CD14-positive monocyte (primary cell): ENCODE results near the gene BRF1. TPM values are rescaled to one million over a fixed set of nuclear protein-coding genes. Genes with fewer than 3 reads are reported as not detected.
A peak's percentile ranks its signal among the peaks of the same experiment; 100 is the strongest.

Source experiments
- DNase-seq, 3 donors: peaks; one replicate each; pipeline ENCODE4 v3.0.0-alpha.2; 2011 to 2022
- H2AFZ ChIP-seq: 2 replicates; pipeline ENCODE4 v1.6.0; 2012; ENCODE audit warnings: mild to moderate bottlenecking, low read depth, low read length, inconsistent platforms; ENCODE audit not compliant: insufficient read depth, poor library complexity, severe bottlenecking
- H3K27ac ChIP-seq, 2 donors: 1 replicate in 1 of 2; 2 replicates in 1 of 2; pipeline ENCODE4 v1.5.1; 2012 to 2013; ENCODE audit warnings: low read length in 2 of 2, control low read depth in 1 of 2, inconsistent platforms in 1 of 2, low read depth in 1 of 2, mild to moderate bottlenecking in 1 of 2
- H3K27me3 ChIP-seq, 2 donors: one replicate each; pipeline versions ENCODE4 v1.6.0 to v1.6.1; 2011 to 2013; ENCODE audit warnings: low read length in 2 of 2; ENCODE audit not compliant: control insufficient read depth in 2 of 2, insufficient read depth in 2 of 2
- H3K36me3 ChIP-seq, 2 donors: replicated peaks in 1 of 2; 1 replicate in 1 of 2; 2 replicates in 1 of 2; pipeline versions ENCODE4 v1.5.1 to v1.6.1; 2012 to 2013; ENCODE audit warnings: low read length in 2 of 2, control low read depth in 1 of 2, inconsistent platforms in 1 of 2, mild to moderate bottlenecking in 1 of 2; ENCODE audit not compliant: insufficient read depth in 2 of 2, control insufficient read depth in 1 of 2
- H3K4me1 ChIP-seq, 2 donors: 1 replicate in 1 of 2; 2 replicates in 1 of 2; pipeline versions ENCODE4 v1.5.1 to v1.6.1; 2012 to 2013; ENCODE audit warnings: low read length in 2 of 2, control low read depth in 1 of 2, inconsistent platforms in 1 of 2, mild to moderate bottlenecking in 1 of 2, moderate library complexity in 1 of 2; ENCODE audit not compliant: insufficient read depth in 2 of 2, control insufficient read depth in 1 of 2
- H3K4me2 ChIP-seq: replicated peaks from 2 replicates; pipeline ENCODE3; 2012; ENCODE audit warnings: low read length, moderate library complexity, mild to moderate bottlenecking; ENCODE audit not compliant: poor library complexity, severe bottlenecking; ENCODE audit errors: extremely low read depth
- H3K4me3 ChIP-seq, 3 experiments: fragments of 200-600 bp in 1 of 3; sonication (generic) in 1 of 3; replicated peaks in 1 of 3; 1 replicate in 2 of 3; 2 replicates in 1 of 3; pipeline ENCODE4 v1.5.1; 2011 to 2013; ENCODE audit warnings: low read length in 3 of 3, mild to moderate bottlenecking in 3 of 3, control low read depth in 2 of 3, low read depth in 2 of 3, inconsistent platforms in 1 of 3, moderate library complexity in 1 of 3
- H3K79me2 ChIP-seq: 2 replicates; pipeline ENCODE4 v1.6.0; 2012; ENCODE audit warnings: mild to moderate bottlenecking, control low read depth, inconsistent platforms, low read length, moderate library complexity; ENCODE audit not compliant: insufficient read depth
- H3K9ac ChIP-seq: 2 replicates; pipeline ENCODE4 v1.6.0; 2017; ENCODE audit warnings: low read length, mild to moderate bottlenecking; ENCODE audit not compliant: insufficient read depth, poor library complexity, severe bottlenecking
- H3K9me3 ChIP-seq, 2 donors: replicated peaks in 1 of 2; 1 replicate in 1 of 2; 2 replicates in 1 of 2; pipeline versions ENCODE4 v1.5.1 to v1.6.1; 2012 to 2013; ENCODE audit warnings: low read length in 2 of 2, control low read depth in 1 of 2; ENCODE audit not compliant: control insufficient read depth in 1 of 2, insufficient read depth in 1 of 2
- H4K20me1 ChIP-seq: 2 replicates; pipeline ENCODE4 v1.6.0; 2012; ENCODE audit warnings: mild to moderate bottlenecking, low read length, control low read depth, moderate library complexity; ENCODE audit not compliant: insufficient read depth
- H3K27ac Mint-ChIP-seq, 7 donors: one replicate each; pipeline ENCODE4 v1.8.0; 2020; ENCODE audit warnings: mild to moderate bottlenecking in 7 of 7, mixed read lengths in 7 of 7, moderate library complexity in 6 of 7, inconsistent platforms in 2 of 7
- H3K27me3 Mint-ChIP-seq, 3 donors: one replicate each; pipeline ENCODE4 v1.8.0; 2021 to 2022; ENCODE audit warnings: low read depth in 3 of 3, mild to moderate bottlenecking in 3 of 3, mixed read lengths in 3 of 3, moderate library complexity in 3 of 3, inconsistent platforms in 1 of 3
- H3K36me3 Mint-ChIP-seq, 2 donors: one replicate each; pipeline ENCODE4 v1.8.0; 2020; ENCODE audit warnings: mixed read lengths in 2 of 2, inconsistent platforms in 1 of 2, mild to moderate bottlenecking in 1 of 2
- H3K4me1 Mint-ChIP-seq: one replicate; pipeline ENCODE4 v1.8.0; 2020; ENCODE audit warnings: mild to moderate bottlenecking, mixed read lengths
- H3K4me3 Mint-ChIP-seq, 2 donors: one replicate each; pipeline ENCODE4 v1.8.0; 2020; ENCODE audit warnings: mild to moderate bottlenecking in 2 of 2, mixed read lengths in 2 of 2, moderate library complexity in 1 of 2
- H3K9me3 Mint-ChIP-seq, 7 donors: one replicate each; pipeline ENCODE4 v1.8.0; 2020 to 2022; ENCODE audit warnings: mixed read lengths in 7 of 7, mild to moderate bottlenecking in 6 of 7, moderate library complexity in 6 of 7, inconsistent platforms in 2 of 7
- CTCF ChIP-seq: fragments of 200-600 bp; IDR thresholded peaks from one replicate; pipeline ENCODE4 v1.8.0; 2022; ENCODE audit warnings: antibody characterized with exemption, mild to moderate bottlenecking
- whole genome bisulfite sequencing: methylation state at CpG from one replicate; pipeline ENCODE4 v1.1.5; 2013; ENCODE audit warnings: missing lambda C conversion rate; ENCODE audit not compliant: insufficient coverage; 5-methylcytosine and 5-hydroxymethylcytosine counted together
- intact Hi-C, 2 donors: fragments of 100-400 bp; cut with micrococcal nuclease; formaldehyde crosslinking; loops; one replicate each; pipeline versions ENCODE4 v1.15.0 to v1.15.1; 2023
- polyA plus RNA-seq, 3 donors: library from polyadenylated mRNA; depleted of rRNA in 1 of 3; unstranded in 2 of 3; stranded (reverse) in 1 of 3; fragments of 300-500 nt in 2 of 3; fragments of >200 nt in 1 of 3; fragmentation: Illumina TruSeq in 2 of 3; gene quantifications; 1 replicate in 2 of 3; 2 replicates in 1 of 3; pipeline ENCODE4 v1.2.3, GENCODE V29; 2012 to 2021

BRF1 gene
- polyA plus RNA-seq, 3 donors, result 2.3 to 20.5 (median 2.5) TPM

GRCh38 chr14:105251920-105252319, 48.9 kb downstream of the BRF1 start:
- no peak overlapping the region for H2AFZ ChIP-seq
- no peak overlapping the region for H3K4me3 ChIP-seq
- TF ChIP-seq CTCF, result no peak
- H3K27ac ChIP-seq, result no peak overlapping the region
- Mint-ChIP-seq H3K27ac (no peak overlapping the region), H3K36me3 (peaks cover 44 to 58% of the 10 kb centered on the region in 2 donors), H3K9me3 (peaks cover 0 to 2% (median 0%) of the 10 kb centered on the region in 7 donors), H3K4me3 (no peak overlapping the region), H3K27me3 (peaks cover 0 to 1% (median 0%) of the 10 kb centered on the region in 3 donors), H3K4me1 (peaks cover 27% of the 10 kb centered on the region)
- peaks cover 17 to 22% of the 10 kb centered on the region in 2 donors for H3K4me1 ChIP-seq
- no peak for DNase-seq
- no peak overlapping the region for H3K9ac ChIP-seq
- WGBS, result 98% methylated on average over 6 of the region's 6 CpGs
- no peak overlapping the region for H3K4me2 ChIP-seq
- intact Hi-C loops, result no loop called here
- H3K27me3 ChIP-seq, result no peaks in the 10 kb centered on the region
- peaks cover 16% of the 10 kb centered on the region for H3K79me2 ChIP-seq
- peaks cover 40 to 59% of the 10 kb centered on the region in 2 donors for H3K36me3 ChIP-seq
- H4K20me1 ChIP-seq, result peaks cover 10% of the 10 kb centered on the region
- no peaks in the 10 kb centered on the region for H3K9me3 ChIP-seq

GRCh38 chr14:105250986-105251385, 49.8 kb downstream of the BRF1 start:
- H3K79me2 ChIP-seq, result peaks cover 17% of the 10 kb centered on the region
- peaks cover 0 to 2% (median 0%) of the 10 kb centered on the region in 7 donors for H3K9me3 Mint-ChIP-seq
- H3K27ac ChIP-seq, result no peak overlapping the region
- no peak overlapping the region for H3K4me3 Mint-ChIP-seq
- H3K36me3 Mint-ChIP-seq, result peaks cover 43 to 56% of the 10 kb centered on the region in 2 donors
- H3K36me3 ChIP-seq, result peaks cover 34 to 50% of the 10 kb centered on the region in 2 donors
- H3K9ac ChIP-seq, result no peak overlapping the region
- H4K20me1 ChIP-seq, result peaks cover 12% of the 10 kb centered on the region
- H3K9me3 ChIP-seq, result no peaks in the 10 kb centered on the region
- intact Hi-C loops, result no loop called here
- H3K4me1 ChIP-seq, result peaks cover 17 to 22% of the 10 kb centered on the region in 2 donors
- H3K27me3 ChIP-seq, result no peaks in the 10 kb centered on the region
- peak overlapping the region in 2 of 7 donors; percentile 16 to 48 for H3K27ac Mint-ChIP-seq
- peaks cover 27% of the 10 kb centered on the region for H3K4me1 Mint-ChIP-seq
- 86% methylated on average over 1 of the region's 4 CpGs for WGBS
- no peak overlapping the region for H3K4me2 ChIP-seq
- TF ChIP-seq CTCF, result no peak
- H3K27me3 Mint-ChIP-seq, result peaks cover 0 to 1% (median 0%) of the 10 kb centered on the region in 3 donors
- no peak overlapping the region for H3K4me3 ChIP-seq
- no peak for DNase-seq
- no peak overlapping the region for H2AFZ ChIP-seq
